ENCODE results near the gene PHLDA2. TPM values are rescaled to one million over a fixed set of nuclear protein-coding genes. Genes with fewer than 3 reads are reported as not detected.
A peak's percentile ranks its signal among the peaks of the same experiment; 100 is the strongest.

Gene PHLDA2
- total RNA-seq, 1 donor from 2014 or later: 96.1 TPM

GRCh38 chr11:2890466-2891294 lies 38.5 kb downstream of the PHLDA2 start:
- no peaks in the 10 kb centered on the region for H3K27me3 Mint-ChIP-seq (ENCODE audit: unreplicated experiment)
- H3K9me3 Mint-ChIP-seq (ENCODE audit: unreplicated experiment): no peaks in the 10 kb centered on the region
- no peak overlapping the region for H3K4me3 Mint-ChIP-seq (ENCODE audit: unreplicated experiment)
- peaks cover 22% of the 10 kb centered on the region for H3K4me1 Mint-ChIP-seq (ENCODE audit: unreplicated experiment)
- H3K36me3 Mint-ChIP-seq (ENCODE audit: unreplicated experiment): no peaks in the 10 kb centered on the region
- no peak overlapping the region for H3K27ac Mint-ChIP-seq (ENCODE audit: unreplicated experiment)
- no peak for TF ChIP-seq CTCF (IDR thresholded peaks at IDR 0.05)
- DNase-seq (ENCODE audit: extremely low spot score, unreplicated experiment): no peak

- no peak overlapping the region for H3K4me3 Mint-ChIP-seq (ENCODE audit: unreplicated experiment)
- no peaks in the 10 kb centered on the region for H3K9me3 Mint-ChIP-seq (ENCODE audit: unreplicated experiment)
- peaks cover 25% of the 10 kb centered on the region for H3K4me1 Mint-ChIP-seq (ENCODE audit: unreplicated experiment)
- H3K36me3 Mint-ChIP-seq (ENCODE audit: unreplicated experiment): no peaks in the 10 kb centered on the region
- H3K27me3 Mint-ChIP-seq (ENCODE audit: unreplicated experiment): no peaks in the 10 kb centered on the region
- DNase-seq (ENCODE audit: extremely low spot score, unreplicated experiment): no peak
- no peak overlapping the region for H3K27ac Mint-ChIP-seq (ENCODE audit: unreplicated experiment)
- TF ChIP-seq CTCF (IDR thresholded peaks at IDR 0.05): no peak
These were observed 39.6 kb downstream of the PHLDA2 start for GRCh38 chr11:2889362-2890273.

- Mint-ChIP-seq H3K27me3 (ENCODE audit: unreplicated experiment) (no peaks in the 10 kb centered on the region), H3K36me3 (ENCODE audit: unreplicated experiment) (no peaks in the 10 kb centered on the region), H3K9me3 (ENCODE audit: unreplicated experiment) (no peaks in the 10 kb centered on the region), H3K27ac (ENCODE audit: unreplicated experiment) (no peak overlapping the region), H3K4me3 (ENCODE audit: unreplicated experiment) (no peak overlapping the region), H3K4me1 (ENCODE audit: unreplicated experiment) (peaks cover 25% of the 10 kb centered on the region)
- TF ChIP-seq CTCF (IDR thresholded peaks at IDR 0.05): peak; percentile 98
- DNase-seq (ENCODE audit: extremely low spot score, unreplicated experiment): peak; percentile 96
These were observed 40.8 kb downstream of the PHLDA2 start for GRCh38 chr11:2888266-2888968.

GRCh38 chr11:2887515-2888195 lies 41.6 kb downstream of the PHLDA2 start:
- Mint-ChIP-seq H3K27ac (ENCODE audit: unreplicated experiment) (no peak overlapping the region), H3K4me1 (ENCODE audit: unreplicated experiment) (peaks cover 25% of the 10 kb centered on the region), H3K27me3 (ENCODE audit: unreplicated experiment) (no peaks in the 10 kb centered on the region), H3K36me3 (ENCODE audit: unreplicated experiment) (no peaks in the 10 kb centered on the region), H3K9me3 (ENCODE audit: unreplicated experiment) (no peaks in the 10 kb centered on the region), H3K4me3 (ENCODE audit: unreplicated experiment) (no peak overlapping the region)
- no peak for DNase-seq (ENCODE audit: extremely low spot score, unreplicated experiment)
- no peak for TF ChIP-seq CTCF (IDR thresholded peaks at IDR 0.05)

All from osteocyte (in vitro differentiated cells).